Measurements from ENCODE around the gene TBC1D9. TPM values are rescaled to one million over a fixed set of nuclear protein-coding genes. Genes with fewer than 3 reads are reported as not detected.

The TBC1D9 gene
- polyA plus RNA-seq, 1 donor (not counting 4 experiments of a cell fraction or from before 2014, with no cell fraction given), result 11.6 TPM

GRCh38 chr4:140584439-140584838, 171.7 kb downstream of the TBC1D9 start:
- DNase-seq (ENCODE audit: low read depth, low spot score), result no peak
- no peak overlapping the region for H3K27ac ChIP-seq (ENCODE audit: control insufficient read depth, insufficient read depth, low read length)
- no peaks in the 10 kb centered on the region for H3K9me3 ChIP-seq (ENCODE audit: control insufficient read depth, low read depth, low read length)
- no peak overlapping the region for H3K4me2 ChIP-seq (ENCODE audit: control insufficient read depth, extremely low read depth, insufficient read depth, low read depth, low read length)
- no peaks in the 10 kb centered on the region for H4K20me1 ChIP-seq (ENCODE audit: control insufficient read depth, extremely low read depth, insufficient read depth, low read length)
- peaks cover 14% of the 10 kb centered on the region for H3K27me3 ChIP-seq (ENCODE audit: control insufficient read depth, extremely low read depth, insufficient read depth, low read length)
- no peaks in the 10 kb centered on the region for H3K79me2 ChIP-seq (ENCODE audit: control insufficient read depth, insufficient read depth, low read length)
- no peaks in the 10 kb centered on the region for H3K4me1 ChIP-seq (ENCODE audit: control insufficient read depth, extremely low read depth, insufficient read depth, low read length)
- H3K4me3 ChIP-seq (ENCODE audit: control insufficient read depth in 2 of 3, extremely low read depth in 1 of 3, insufficient read depth in 2 of 3, low read depth in 1 of 3, low read length in 3 of 3), result no peak overlapping the region
- FAIRE-seq, result no peak
- no peak overlapping the region for H2AFZ ChIP-seq (ENCODE audit: control insufficient read depth, low read length)
- no peak for TF ChIP-seq EZH2 (IDR thresholded peaks at IDR 0.05; ENCODE audit: low read length)
- TF ChIP-seq CTCF (optimal IDR thresholded peaks at IDR 0.05 in 1 of 3, IDR thresholded peaks at IDR 0.05 in 1 of 3, conservative IDR thresholded peaks at IDR 0.05 in 1 of 3; ENCODE audit: extremely low read depth in 1 of 3, insufficient read depth in 2 of 3, low read length in 3 of 3), result no peak
- dilution Hi-C loops (cut with MboI; ENCODE audit: extremely low pct_ligation_motif_present, low sequenced_read_pairs), result no loop called here
- H3K36me3 ChIP-seq (ENCODE audit: control insufficient read depth in 2 of 2, extremely low read depth in 1 of 2, insufficient read depth in 2 of 2, low read length in 2 of 2), result no peaks in the 10 kb centered on the region
- no peaks in the 10 kb centered on the region for H3K9me1 ChIP-seq (ENCODE audit: control insufficient read depth, extremely low read depth, insufficient read depth, low read length)
- no peak overlapping the region for H3K9ac ChIP-seq (ENCODE audit: control insufficient read depth, extremely low read depth, insufficient read depth, low read length)

- Histone ChIP-seq H3K4me1 (ENCODE audit: control insufficient read depth, extremely low read depth, insufficient read depth, low read length) (no peaks in the 10 kb centered on the region), H3K27ac (ENCODE audit: control insufficient read depth, insufficient read depth, low read length) (no peak overlapping the region), H3K36me3 (ENCODE audit: control insufficient read depth in 2 of 2, extremely low read depth in 1 of 2, insufficient read depth in 2 of 2, low read length in 2 of 2) (no peaks in the 10 kb centered on the region), H3K9me3 (ENCODE audit: control insufficient read depth, low read depth, low read length) (no peaks in the 10 kb centered on the region), H3K79me2 (ENCODE audit: control insufficient read depth, insufficient read depth, low read length) (no peaks in the 10 kb centered on the region), H3K9ac (ENCODE audit: control insufficient read depth, extremely low read depth, insufficient read depth, low read length) (no peak overlapping the region), H3K9me1 (ENCODE audit: control insufficient read depth, extremely low read depth, insufficient read depth, low read length) (no peaks in the 10 kb centered on the region), H2AFZ (ENCODE audit: control insufficient read depth, low read length) (no peak overlapping the region), H3K4me3 (ENCODE audit: control insufficient read depth in 2 of 3, extremely low read depth in 1 of 3, insufficient read depth in 2 of 3, low read depth in 1 of 3, low read length in 3 of 3) (no peak overlapping the region), H4K20me1 (ENCODE audit: control insufficient read depth, extremely low read depth, insufficient read depth, low read length) (no peaks in the 10 kb centered on the region), H3K4me2 (ENCODE audit: control insufficient read depth, extremely low read depth, insufficient read depth, low read depth, low read length) (no peak overlapping the region), H3K27me3 (ENCODE audit: control insufficient read depth, extremely low read depth, insufficient read depth, low read length) (peaks cover 36% of the 10 kb centered on the region)
- TF ChIP-seq CTCF (optimal IDR thresholded peaks at IDR 0.05 in 1 of 3, IDR thresholded peaks at IDR 0.05 in 1 of 3, conservative IDR thresholded peaks at IDR 0.05 in 1 of 3; ENCODE audit: extremely low read depth in 1 of 3, insufficient read depth in 2 of 3, low read length in 3 of 3), result no peak
- TF ChIP-seq EZH2 (IDR thresholded peaks at IDR 0.05; ENCODE audit: low read length), result no peak
- DNase-seq (ENCODE audit: low read depth, low spot score) (no peak), FAIRE-seq (no peak)
- dilution Hi-C loops (cut with MboI; ENCODE audit: extremely low pct_ligation_motif_present, low sequenced_read_pairs), result no loop called here
Measured at GRCh38 chr4:140581078-140581477, 175.1 kb downstream of the TBC1D9 start.
